ENCODE results near the gene NKTR. TPM values are rescaled to one million over a fixed set of nuclear protein-coding genes. Genes with fewer than 3 reads are reported as not detected.

The NKTR gene
- total RNA-seq, 1 experiment from 2014 or later = 2.7 TPM

DNA sequence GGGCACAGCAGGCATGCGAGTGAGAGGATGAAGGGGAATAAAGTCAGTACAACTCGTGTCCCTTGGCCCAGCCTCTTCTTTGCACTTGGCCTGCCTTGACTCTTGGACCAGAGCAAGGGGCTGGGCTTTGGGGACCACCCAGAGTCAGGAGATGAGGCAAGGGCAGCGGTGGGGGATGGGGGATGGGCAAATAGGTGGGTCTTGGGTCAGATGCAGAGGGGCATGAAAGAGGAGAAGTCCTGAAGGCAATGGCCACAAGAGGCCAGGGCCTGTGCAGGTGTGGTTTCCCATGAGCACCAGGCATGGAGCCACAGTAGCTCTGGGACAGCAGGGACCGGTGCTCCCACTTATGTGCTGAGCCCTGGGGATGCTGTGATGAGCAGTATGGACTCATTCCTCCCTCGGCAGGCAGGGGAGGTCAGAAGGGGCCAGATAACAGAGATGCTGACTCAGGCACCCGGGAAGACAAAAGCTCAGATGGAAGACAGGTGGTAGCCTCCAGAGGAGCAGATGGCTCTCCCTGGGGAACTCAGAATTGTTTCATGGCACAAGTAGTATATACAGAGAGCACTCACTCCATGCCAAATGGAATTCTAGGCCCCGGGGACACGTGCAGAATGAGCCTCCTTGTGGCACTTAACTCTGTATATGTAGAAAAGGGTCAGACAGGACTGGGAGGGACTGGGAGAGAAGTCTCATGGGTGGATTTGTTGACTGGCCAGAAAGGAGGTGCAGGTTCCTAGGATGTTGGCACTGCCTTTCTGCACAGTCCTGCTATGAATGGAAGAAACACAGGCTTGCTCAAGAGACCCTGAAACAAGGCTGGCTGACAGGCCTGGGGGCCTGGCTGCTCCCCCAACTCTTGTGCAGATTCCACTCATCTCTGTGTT, 67.3 kb downstream of the NKTR start:
- no peak for DNase-seq (ENCODE audit: low read depth)
- in situ Hi-C loops (cut with HindIII; ENCODE audit: low pct_unique_long_range_greater_than_20kb, low sequenced_read_pairs) = no loop called here

GRCh38 chr3:42668413-42668760, 67.9 kb downstream of the NKTR start:
- DNase-seq (ENCODE audit: low read depth) = no peak
- in situ Hi-C loops (cut with HindIII; ENCODE audit: low pct_unique_long_range_greater_than_20kb, low sequenced_read_pairs) = no loop called here

DNA sequence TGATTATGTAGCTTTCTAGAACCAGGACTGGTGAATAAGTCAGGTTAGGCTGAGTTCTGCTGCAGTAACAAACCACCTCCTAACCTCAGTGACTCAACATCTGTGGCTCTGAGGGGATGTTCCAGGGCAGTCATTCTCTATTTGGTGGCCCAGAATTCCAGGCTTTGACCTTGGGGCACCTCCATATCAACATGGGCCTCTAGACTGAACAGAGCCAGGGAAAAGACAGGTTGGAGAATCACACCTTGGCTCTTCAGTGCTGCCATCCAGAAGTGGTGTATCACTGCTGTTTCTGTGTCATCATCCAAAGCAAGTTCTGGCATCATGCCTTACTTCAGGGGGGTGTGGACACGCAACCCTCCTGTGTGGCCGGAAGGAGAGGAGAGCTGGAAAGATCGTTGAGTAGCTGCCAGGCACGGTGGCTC, 68.3 kb downstream of the NKTR start:
- in situ Hi-C loops (cut with HindIII; ENCODE audit: low pct_unique_long_range_greater_than_20kb, low sequenced_read_pairs) = no loop called here
- no peak for DNase-seq (ENCODE audit: low read depth)

DNA sequence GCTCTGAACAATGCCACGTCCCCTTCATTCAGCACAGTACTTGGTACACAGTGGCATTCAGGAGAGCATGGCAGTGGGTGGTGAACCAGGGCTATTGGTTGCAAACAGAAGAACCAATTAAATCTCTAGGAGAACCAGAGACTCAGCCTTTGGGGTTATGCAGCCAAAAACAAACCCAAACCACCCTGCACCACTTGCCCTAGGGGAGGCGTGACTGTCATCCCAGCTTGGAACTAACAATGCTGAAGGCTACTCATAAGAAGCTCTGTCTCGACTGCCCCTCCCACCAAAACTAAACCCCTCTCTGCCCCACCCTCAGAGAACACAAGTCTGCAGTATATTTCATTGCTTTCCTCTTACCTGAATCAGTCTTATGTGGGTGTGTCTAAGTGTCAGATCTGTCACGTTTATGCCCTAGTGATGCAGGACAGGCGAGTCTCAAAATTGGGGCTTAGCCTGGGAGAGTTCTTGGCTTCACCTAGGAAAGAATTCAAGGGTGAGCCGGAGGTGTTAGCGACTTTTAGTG, 69.6 kb downstream of the NKTR start:
- in situ Hi-C loops (cut with HindIII; ENCODE audit: low pct_unique_long_range_greater_than_20kb, low sequenced_read_pairs) = no loop called here
- DNase-seq (ENCODE audit: low read depth) = no peak

- in situ Hi-C loops (cut with HindIII; ENCODE audit: low pct_unique_long_range_greater_than_20kb, low sequenced_read_pairs) = no loop called here
- DNase-seq (ENCODE audit: low read depth) = no peak
Observed at GRCh38 chr3:42670670-42671069, 70.2 kb downstream of the NKTR start.

- DNase-seq (ENCODE audit: low read depth) = no peak
- in situ Hi-C loops (cut with HindIII; ENCODE audit: low pct_unique_long_range_greater_than_20kb, low sequenced_read_pairs) = no loop called here
Observed at GRCh38 chr3:42672515-42672914, 72.0 kb downstream of the NKTR start.

DNA sequence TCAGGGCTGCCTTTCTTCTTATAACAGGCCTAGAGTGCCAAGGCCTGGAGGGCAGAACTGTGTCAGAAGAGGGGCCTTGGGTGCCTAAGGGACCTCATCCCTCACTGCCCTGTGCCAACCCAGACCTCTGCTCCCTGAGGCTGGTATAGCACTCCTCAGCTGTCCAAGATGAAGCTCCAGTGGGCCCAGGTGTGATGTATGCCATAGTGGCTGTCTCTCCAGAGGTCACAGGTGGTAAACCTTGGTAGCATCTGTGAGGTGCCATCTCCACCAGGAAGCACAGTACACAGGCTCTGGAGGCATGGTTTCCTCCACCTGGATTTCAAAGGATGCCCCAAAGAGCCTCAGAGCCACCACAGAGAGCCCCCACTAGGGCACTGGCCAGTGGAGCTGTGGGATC, 72.6 kb downstream of the NKTR start:
- in situ Hi-C loops (cut with HindIII; ENCODE audit: low pct_unique_long_range_greater_than_20kb, low sequenced_read_pairs) = no loop called here
- DNase-seq (ENCODE audit: low read depth) = no peak

- in situ Hi-C loops (cut with HindIII; ENCODE audit: low pct_unique_long_range_greater_than_20kb, low sequenced_read_pairs) = no loop called here
- DNase-seq (ENCODE audit: low read depth) = no peak
Observed at GRCh38 chr3:42674146-42674545, 73.7 kb downstream of the NKTR start.

GRCh38 chr3:42675909-42676308, 75.4 kb downstream of the NKTR start:
- DNase-seq (ENCODE audit: low read depth) = no peak
- in situ Hi-C loops (cut with HindIII; ENCODE audit: low pct_unique_long_range_greater_than_20kb, low sequenced_read_pairs) = no loop called here

DNA sequence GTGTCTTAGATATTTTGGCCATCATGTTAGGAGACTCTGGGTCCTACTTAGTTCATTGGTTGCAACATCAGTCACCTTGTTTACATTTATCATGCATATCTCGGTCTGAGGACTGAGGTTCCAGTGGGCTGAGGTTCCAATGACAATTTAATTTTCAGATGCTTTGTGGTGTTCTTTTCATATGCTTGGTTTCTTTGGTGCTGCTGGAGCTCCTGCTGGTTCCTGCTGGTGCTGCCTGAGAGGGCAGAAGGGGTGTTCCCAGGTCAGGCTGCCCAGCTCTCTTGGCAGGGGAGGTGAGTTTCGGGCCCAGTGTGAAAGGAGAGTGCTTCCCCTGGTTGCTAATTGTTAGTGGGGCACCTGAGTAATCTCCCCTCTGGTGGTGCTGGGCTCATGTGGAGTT, 78.0 kb downstream of the NKTR start:
- DNase-seq (ENCODE audit: low read depth) = no peak
- in situ Hi-C loops (cut with HindIII; ENCODE audit: low pct_unique_long_range_greater_than_20kb, low sequenced_read_pairs) = no loop called here

DNA sequence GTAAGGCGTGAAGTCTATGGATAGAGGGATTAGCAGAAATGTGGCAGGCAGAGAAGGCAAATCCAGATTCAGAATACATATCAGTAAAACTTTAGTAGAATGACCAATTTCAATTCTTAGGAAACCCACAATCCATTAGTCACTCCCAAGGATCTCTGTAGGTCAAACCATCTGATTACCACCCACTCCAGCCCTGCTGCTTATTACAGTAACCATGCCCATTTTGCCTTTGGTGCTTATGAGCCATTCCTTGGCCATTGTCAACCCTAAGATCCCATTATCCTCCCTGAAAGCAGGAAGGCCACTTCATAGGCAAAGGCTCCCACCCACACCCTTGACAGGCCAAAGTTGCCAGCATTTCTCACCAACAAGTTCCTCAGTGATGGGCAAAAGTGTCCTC, 79.8 kb downstream of the NKTR start:
- DNase-seq (ENCODE audit: low read depth) = no peak
- in situ Hi-C loops (cut with HindIII; ENCODE audit: low pct_unique_long_range_greater_than_20kb, low sequenced_read_pairs) = no loop called here

DNA sequence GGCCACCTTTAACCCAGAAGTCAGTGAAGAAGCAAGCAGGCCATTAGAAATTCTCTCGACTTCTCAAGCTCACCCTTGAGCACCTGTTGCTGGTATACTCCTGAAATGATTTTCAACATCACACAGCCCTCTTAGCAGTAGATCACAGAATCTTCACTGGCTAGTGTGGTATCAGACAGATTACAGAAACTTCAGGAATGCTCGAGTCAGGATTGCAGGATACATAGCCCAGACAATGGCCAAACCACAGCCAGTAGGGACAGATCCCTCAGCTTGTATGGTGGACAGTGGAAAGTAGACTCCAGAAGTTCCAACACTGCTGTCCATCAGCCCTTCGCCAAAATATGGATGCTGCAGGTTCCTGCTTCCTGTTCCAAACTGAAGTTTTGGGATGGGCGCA, 80.3 kb downstream of the NKTR start:
- no peak for DNase-seq (ENCODE audit: low read depth)
- in situ Hi-C loops (cut with HindIII; ENCODE audit: low pct_unique_long_range_greater_than_20kb, low sequenced_read_pairs) = no loop called here

GRCh38 chr3:42681361-42682038, 81.0 kb downstream of the NKTR start:
- in situ Hi-C loops (cut with HindIII; ENCODE audit: low pct_unique_long_range_greater_than_20kb, low sequenced_read_pairs) = no loop called here
- DNase-seq (ENCODE audit: low read depth) = no peak

GRCh38 chr3:42682301-42683070, 82.0 kb downstream of the NKTR start:
- in situ Hi-C loops (cut with HindIII; ENCODE audit: low pct_unique_long_range_greater_than_20kb, low sequenced_read_pairs) = no loop called here
- DNase-seq (ENCODE audit: low read depth) = no peak

GRCh38 chr3:42683875-42684598, 83.6 kb downstream of the NKTR start:
- in situ Hi-C loops (cut with HindIII; ENCODE audit: low pct_unique_long_range_greater_than_20kb, low sequenced_read_pairs) = no loop called here
- peak; percentile 66 for DNase-seq (ENCODE audit: low read depth)

DNA sequence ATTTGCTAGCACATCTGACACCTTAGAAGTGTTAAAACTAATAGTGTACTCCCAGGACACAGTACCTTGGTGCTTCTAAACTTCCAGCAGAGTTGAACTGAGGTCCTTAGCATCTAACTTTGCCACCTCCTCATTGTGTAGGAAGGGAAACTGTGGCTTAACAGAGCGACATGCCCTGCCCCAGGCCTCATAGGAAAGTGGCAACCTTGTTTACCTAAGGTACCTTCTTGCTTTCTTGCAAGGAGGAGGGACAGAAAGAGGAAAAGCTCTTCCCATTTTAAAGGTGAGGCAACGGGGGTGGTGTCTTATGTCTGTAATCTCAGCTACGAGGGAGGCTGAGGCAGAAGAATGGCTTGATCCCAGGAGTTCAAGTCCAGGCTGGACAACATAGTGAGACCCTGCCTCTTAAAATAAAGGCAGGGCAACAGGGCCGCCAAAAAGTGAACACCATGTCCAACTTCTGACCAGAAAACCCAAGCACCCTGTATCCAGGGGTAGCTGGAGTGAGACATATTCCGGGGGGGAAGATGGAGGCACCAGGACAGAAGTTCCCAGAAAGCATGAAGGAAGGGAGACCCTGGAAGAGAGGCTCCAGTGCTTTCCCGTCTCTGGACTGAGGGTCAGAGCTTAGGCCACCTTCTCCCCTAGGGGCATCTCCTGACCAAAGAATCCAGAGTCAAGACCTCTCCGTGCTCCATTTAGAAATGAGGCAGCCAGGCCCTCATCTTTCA, 84.3 kb downstream of the NKTR start:
- in situ Hi-C loops (cut with HindIII; ENCODE audit: low pct_unique_long_range_greater_than_20kb, low sequenced_read_pairs) = no loop called here
- DNase-seq (ENCODE audit: low read depth) = no peak

GRCh38 chr3:42685363-42685881, 84.9 kb downstream of the NKTR start, which contains the start of gene KLHL40:
KLHL40 (plus strand) TSS chr3:42685537; CDS start chr3:42685619, 82 bp downstream.
- DNase-seq (ENCODE audit: low read depth) = no peak
- in situ Hi-C loops (cut with HindIII; ENCODE audit: low pct_unique_long_range_greater_than_20kb, low sequenced_read_pairs) = no loop called here

Measured in Caki2 (cell line).